Adrenal gland (tissue), 12 donors: ENCODE results near the gene TPK1. TPM values are rescaled to one million over a fixed set of nuclear protein-coding genes. Genes with fewer than 3 reads are reported as not detected.

Source experiments
- DNase-seq, 7 donors: peaks; one replicate each; pipeline ENCODE4 v3.0.0-alpha.2; 2019 to 2020
- H3K27ac ChIP-seq, 5 donors: fragments of 200-600 bp; sonication (generic) in 4 of 5; 1 replicate in 3 of 5; 2 replicates in 2 of 5; pipeline versions ENCODE4 v1.5.1 to v1.8.0; 2016 to 2020; ENCODE audit warnings: mild to moderate bottlenecking in 1 of 5
- H3K27me3 ChIP-seq: fragments of 200-600 bp; 2 replicates; pipeline ENCODE4 v1.8.0; 2021
- H3K36me3 ChIP-seq, 2 donors: fragments of 200-600 bp; replicated peaks in 1 of 2; 1 replicate in 1 of 2; 2 replicates in 1 of 2; pipeline versions ENCODE4 v1.5.1 to v1.8.0; 2018 to 2022
- H3K4me1 ChIP-seq, 2 donors: fragments of 200-600 bp; replicated peaks in 1 of 2; 1 replicate in 1 of 2; 2 replicates in 1 of 2; pipeline versions ENCODE4 v1.5.1 to v1.8.0; 2018 to 2021
- H3K4me3 ChIP-seq, 4 donors: fragments of 200-600 bp; sonication (generic) in 3 of 4; one replicate each; pipeline ENCODE4 v1.5.1; 2016 to 2018
- H3K9me3 ChIP-seq, 3 donors: fragments of 200-600 bp; sonication (generic) in 1 of 3; replicated peaks in 1 of 3; 1 replicate in 2 of 3; 2 replicates in 1 of 3; pipeline versions ENCODE4 v1.5.1 to v1.8.0; 2016 to 2021
- POLR2A ChIP-seq, 2 donors: fragments of 450-650 bp; IDR thresholded peaks; one replicate each; pipeline ENCODE4 v1.6.1; 2017; ENCODE audit warnings: antibody characterized with exemption in 2 of 2, mild to moderate bottlenecking in 2 of 2, moderate library complexity in 1 of 2
- WGBS, 4 donors: extraction: QIAGEN DNeasy Blood & Tissue Kit in 2 of 4; methylation state at CpG; one replicate each; pipeline versions ENCODE4 v1.1.5 to v1.1.7; 2013 to 2017; 5-methylcytosine and 5-hydroxymethylcytosine counted together
- intact Hi-C, 2 donors: fragments of 100-400 bp; cut with DNase I; formaldehyde crosslinking; loops; one replicate each; pipeline versions ENCODE4 v1.14.1 to v1.15.0; 2022 to 2023
- polyA plus RNA-seq, 3 donors: library from polyadenylated mRNA; stranded (reverse); fragments of 200-250 nt in 2 of 3; fragments of 350-450 nt in 1 of 3; fragmentation: Illumina TruSeq in 1 of 3; extraction: RNeasy Lipid Tissue Mini Kit (QIAGEN cat#74804) in 1 of 3; gene quantifications; one replicate each; pipeline ENCODE4 v1.2.3, GENCODE V29; 2013 to 2014
- total RNA-seq, 9 donors: library from RNA; depleted of rRNA in 4 of 9; stranded (reverse); fragments of >200 nt in 4 of 9; fragments of 120-200 nt in 1 of 9; fragmentation: NEBNext Ultra II Directional in 1 of 9; extraction: Animal tissue kit (Norgen Biotek cat#: 25700) in 1 of 9; gene quantifications; one replicate each; pipeline versions ENCODE4 v1.1.0 to v1.2.4, GENCODE V29; 2013 to 2023
- TF ChIP-seq, protein P1 (sequence below), 6 experiments: fragments of 450-650 bp in 4 of 6; fragments of 200-600 bp in 2 of 6; sonication (generic) in 1 of 6; IDR thresholded peaks; 1 replicate in 5 of 6; 2 replicates in 1 of 6; pipeline versions ENCODE4 v1.5.1 to v1.8.0; 2016 to 2021; ENCODE audit warnings: antibody characterized with exemption in 6 of 6, mild to moderate bottlenecking in 2 of 6, moderate library complexity in 1 of 6
- donor health status: healthy with polysubstance abuse.
- donor health status: Bipolar disorder and iron deficiency.
- donor health status: DM: yes; HTN: yes; CAD: no.
- donor health status: DM: no; HTN: no; CAD: no.
- donor health status: DM: no; HTN: no; CAD: no.
- donor health status: DM: yes; HTN: yes; CAD: no.

TPK1 gene
- total and polyA plus RNA-seq, 12 donors = 3.7 to 10.6 (median 9.6) TPM

DNA sequence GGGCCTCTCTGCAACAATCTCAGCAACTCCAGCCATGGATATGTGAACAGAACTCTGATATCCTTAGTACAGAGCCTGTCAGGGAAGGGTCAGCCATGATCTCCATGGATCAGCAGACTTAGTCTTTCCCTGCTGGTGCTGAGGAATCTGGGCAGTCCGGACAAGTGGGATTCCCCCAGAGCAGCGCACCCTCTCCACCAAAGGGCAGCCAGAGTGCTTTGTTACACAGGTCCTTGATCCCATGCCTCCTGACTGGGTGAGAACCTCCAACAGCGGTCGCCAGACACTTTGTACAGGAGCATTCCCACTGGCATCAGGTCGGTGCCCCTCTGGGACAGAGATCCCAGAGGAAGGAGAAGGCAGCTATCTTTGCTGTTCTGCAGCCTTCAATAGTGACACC, 38.9 kb downstream of the TPK1 start:
- no peaks in the 10 kb centered on the region for H3K4me1 ChIP-seq
- no peak overlapping the region for H3K27ac ChIP-seq
- no peaks in the 10 kb centered on the region for H3K9me3 ChIP-seq
- no peak overlapping the region for H3K4me3 ChIP-seq
- no peaks in the 10 kb centered on the region for H3K27me3 ChIP-seq
- WGBS, 4 donors = 91 to 93% (median 92%) methylated on average over 3 to 5 of the region's 5 CpGs
- H3K36me3 ChIP-seq = no peaks in the 10 kb centered on the region
- no peak for TF ChIP-seq POLR2A (IDR thresholded peaks at IDR 0.05)
- TF ChIP-seq, protein P1, sequence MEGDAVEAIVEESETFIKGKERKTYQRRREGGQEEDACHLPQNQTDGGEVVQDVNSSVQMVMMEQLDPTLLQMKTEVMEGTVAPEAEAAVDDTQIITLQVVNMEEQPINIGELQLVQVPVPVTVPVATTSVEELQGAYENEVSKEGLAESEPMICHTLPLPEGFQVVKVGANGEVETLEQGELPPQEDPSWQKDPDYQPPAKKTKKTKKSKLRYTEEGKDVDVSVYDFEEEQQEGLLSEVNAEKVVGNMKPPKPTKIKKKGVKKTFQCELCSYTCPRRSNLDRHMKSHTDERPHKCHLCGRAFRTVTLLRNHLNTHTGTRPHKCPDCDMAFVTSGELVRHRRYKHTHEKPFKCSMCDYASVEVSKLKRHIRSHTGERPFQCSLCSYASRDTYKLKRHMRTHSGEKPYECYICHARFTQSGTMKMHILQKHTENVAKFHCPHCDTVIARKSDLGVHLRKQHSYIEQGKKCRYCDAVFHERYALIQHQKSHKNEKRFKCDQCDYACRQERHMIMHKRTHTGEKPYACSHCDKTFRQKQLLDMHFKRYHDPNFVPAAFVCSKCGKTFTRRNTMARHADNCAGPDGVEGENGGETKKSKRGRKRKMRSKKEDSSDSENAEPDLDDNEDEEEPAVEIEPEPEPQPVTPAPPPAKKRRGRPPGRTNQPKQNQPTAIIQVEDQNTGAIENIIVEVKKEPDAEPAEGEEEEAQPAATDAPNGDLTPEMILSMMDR (IDR thresholded peaks at IDR 0.05) = no peak
- intact Hi-C loops = no loop called here
- no peak for DNase-seq

DNA sequence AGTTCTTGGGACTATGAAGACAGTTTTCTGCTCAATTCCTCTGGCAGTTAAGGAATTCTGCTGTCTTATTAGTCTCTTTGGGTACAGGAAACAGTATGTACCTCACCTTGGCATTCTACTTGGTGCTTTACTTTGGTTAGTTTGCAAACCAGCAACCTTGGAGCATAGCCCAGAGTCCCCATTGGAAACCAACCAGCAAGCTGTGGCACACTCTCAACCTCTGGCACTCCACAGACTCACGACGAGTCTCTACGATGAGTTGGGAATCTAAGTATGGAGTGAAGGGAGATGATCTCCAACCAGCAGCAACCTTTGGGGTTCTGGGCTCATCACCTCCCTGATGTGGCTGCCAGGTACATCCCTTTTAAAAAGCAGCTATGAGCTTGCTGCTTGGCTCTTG, 43.8 kb downstream of the TPK1 start:
- intact Hi-C loops = no loop called here
- WGBS, 4 donors = 75 to 94% (median 83%) methylated on average over 3 of the region's 3 CpGs

DNA sequence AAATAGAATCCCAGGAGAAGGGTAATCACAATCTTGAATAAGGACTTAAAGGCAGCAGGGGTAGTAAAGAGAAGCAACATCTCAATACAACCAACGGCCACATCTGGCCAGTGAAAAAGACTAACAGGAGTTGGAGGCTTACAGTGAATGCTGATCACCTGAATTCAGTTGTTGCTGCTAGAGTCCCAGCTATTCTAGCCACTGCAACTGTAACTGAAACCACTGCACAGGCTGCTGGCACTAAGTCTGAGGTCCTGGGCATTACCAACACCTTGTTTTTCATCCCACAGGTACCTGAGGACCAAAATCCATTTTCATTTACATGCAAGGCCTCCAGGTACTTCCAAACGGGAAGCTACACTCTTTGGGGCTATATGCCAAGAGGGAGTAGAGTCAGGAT, 44.4 kb downstream of the TPK1 start:
- H3K4me1 ChIP-seq = no peaks in the 10 kb centered on the region
- intact Hi-C loops = no loop called here
- DNase-seq = no peak
- H3K4me3 ChIP-seq = no peak overlapping the region
- no peaks in the 10 kb centered on the region for H3K9me3 ChIP-seq
- no peak for TF ChIP-seq POLR2A (IDR thresholded peaks at IDR 0.05)
- TF ChIP-seq, protein P1 (IDR thresholded peaks at IDR 0.05) = no peak
- 68 to 79% (median 76%) methylated on average over 2 of the region's 2 CpGs for WGBS, 4 donors
- H3K36me3 ChIP-seq = no peaks in the 10 kb centered on the region
- H3K27me3 ChIP-seq = no peaks in the 10 kb centered on the region
- no peak overlapping the region for H3K27ac ChIP-seq

More for the DNA sequence above, 43.8 kb downstream of the TPK1 start:
- Histone ChIP-seq H3K4me3 (no peak overlapping the region), H3K36me3 (no peaks in the 10 kb centered on the region), H3K4me1 (no peaks in the 10 kb centered on the region), H3K27me3 (no peaks in the 10 kb centered on the region), H3K27ac (no peak overlapping the region), H3K9me3 (no peaks in the 10 kb centered on the region)
- TF ChIP-seq, protein P1 (IDR thresholded peaks at IDR 0.05) = no peak
- no peak for TF ChIP-seq POLR2A (IDR thresholded peaks at IDR 0.05)
- no peak for DNase-seq

DNA sequence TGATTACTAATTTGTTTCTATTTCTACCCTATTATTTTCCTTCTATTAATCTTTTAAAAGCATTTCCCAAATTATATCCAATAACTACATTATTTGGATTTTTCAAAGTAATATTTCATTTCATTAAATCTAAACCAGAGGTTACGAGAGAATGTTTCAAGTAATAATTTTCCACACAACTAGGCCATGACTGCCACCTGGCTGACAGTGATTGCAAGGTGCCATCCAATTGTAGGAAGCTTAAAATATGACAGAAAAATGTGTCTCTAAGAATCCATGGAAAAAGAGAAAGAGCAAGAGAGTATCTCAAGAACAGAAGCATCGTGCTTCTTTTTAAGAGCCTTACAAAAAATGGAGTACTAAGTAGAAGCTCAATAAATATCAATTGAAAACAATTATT, 48.7 kb downstream of the TPK1 start:
- Histone ChIP-seq H3K27me3 (no peaks in the 10 kb centered on the region), H3K36me3 (no peaks in the 10 kb centered on the region), H3K4me1 (no peaks in the 10 kb centered on the region), H3K27ac (no peak overlapping the region), H3K4me3 (no peak overlapping the region), H3K9me3 (no peaks in the 10 kb centered on the region)
- 94 to 96% (median 95%) methylated on average over 2 of the region's 2 CpGs for WGBS, 4 donors
- intact Hi-C loops = no loop called here
- no peak for DNase-seq
- TF ChIP-seq POLR2A (IDR thresholded peaks at IDR 0.05) = no peak
- TF ChIP-seq, protein P1 (IDR thresholded peaks at IDR 0.05) = no peak
